Measurements from ENCODE around the gene MKLN1.
A peak's percentile ranks its signal among the peaks of the same experiment; 100 is the strongest.

Gene MKLN1

GRCh38 chr7:131527456-131527855, 199.8 kb downstream of the MKLN1 start:
- DNase-seq = no peak

GRCh38 chr7:131529179-131529578, 201.5 kb downstream of the MKLN1 start:
- no peak for DNase-seq

GRCh38 chr7:131529617-131530016, 201.9 kb downstream of the MKLN1 start:
- DNase-seq = no peak

DNA sequence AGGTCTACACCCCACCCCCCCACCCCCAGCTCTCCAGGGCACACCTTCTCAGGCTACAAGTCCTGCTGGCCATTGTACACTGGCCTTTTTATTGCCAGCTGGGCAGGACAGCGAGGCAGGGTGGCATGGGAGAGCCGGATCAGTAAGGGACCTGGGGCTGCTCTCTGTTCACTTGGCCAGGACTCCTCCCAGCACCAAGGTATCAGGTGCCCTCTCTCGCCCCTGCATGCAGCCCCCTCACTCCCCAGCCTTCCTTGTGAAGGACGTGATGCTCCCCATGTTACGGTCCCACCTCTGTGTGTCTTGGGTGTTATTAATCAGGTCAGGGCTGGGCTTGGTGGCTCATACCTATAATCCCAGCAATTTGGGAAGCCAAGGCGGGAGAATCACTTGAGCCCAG, 202.5 kb downstream of the MKLN1 start:
- DNase-seq = no peak

GRCh38 chr7:131532570-131533091, 205.0 kb downstream of the MKLN1 start:
- DNase-seq = no peak

DNA sequence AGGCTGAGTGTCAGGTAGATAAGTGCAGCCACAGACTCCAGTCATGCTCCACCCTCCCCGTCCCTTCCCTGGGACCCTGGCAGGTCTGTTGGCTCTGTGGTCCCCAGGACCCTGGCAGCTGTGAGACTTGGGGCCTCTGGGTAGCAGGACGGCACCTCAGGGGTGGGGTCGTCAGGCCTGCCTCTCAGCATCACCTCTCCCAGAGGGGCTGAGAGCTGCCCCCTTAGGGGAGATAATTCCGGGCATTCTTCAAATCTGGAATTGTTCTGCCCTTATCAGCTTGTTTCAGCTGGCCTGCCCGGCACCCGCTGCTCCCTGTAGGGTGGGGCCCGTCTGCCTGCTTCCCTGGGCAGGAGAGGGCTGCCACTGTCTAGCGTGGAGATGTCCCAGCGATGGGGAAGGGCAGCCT, 205.5 kb downstream of the MKLN1 start:
- DNase-seq = no peak

GRCh38 chr7:131533566-131534561, 206.2 kb downstream of the MKLN1 start:
- peak; percentile 27 for DNase-seq

GRCh38 chr7:131536361-131536849, 208.7 kb downstream of the MKLN1 start:
- DNase-seq = peak; percentile 69

DNA sequence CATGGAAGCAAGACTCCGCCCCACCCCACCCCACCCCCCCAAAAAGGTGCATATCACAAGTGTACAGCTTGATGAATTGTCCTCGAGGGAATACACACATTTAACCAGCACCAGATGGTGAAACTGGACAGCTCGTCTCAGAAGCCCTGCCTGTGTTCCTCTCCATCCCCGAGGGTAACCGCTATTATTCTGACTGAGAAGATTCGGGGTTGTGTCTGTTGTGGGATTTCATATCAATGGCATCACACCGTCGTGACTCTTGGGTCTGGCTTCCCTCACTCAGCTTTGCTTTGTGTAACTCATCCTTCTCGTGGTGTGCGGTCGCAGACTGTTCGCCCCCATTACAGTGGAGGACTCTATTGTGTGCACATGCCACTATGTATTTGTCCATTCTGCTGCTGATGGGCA, 209.9 kb downstream of the MKLN1 start:
- peak; percentile 95 for DNase-seq

GRCh38 chr7:131538071-131538812, 210.6 kb downstream of the MKLN1 start:
- peak; percentile 53 for DNase-seq

DNA sequence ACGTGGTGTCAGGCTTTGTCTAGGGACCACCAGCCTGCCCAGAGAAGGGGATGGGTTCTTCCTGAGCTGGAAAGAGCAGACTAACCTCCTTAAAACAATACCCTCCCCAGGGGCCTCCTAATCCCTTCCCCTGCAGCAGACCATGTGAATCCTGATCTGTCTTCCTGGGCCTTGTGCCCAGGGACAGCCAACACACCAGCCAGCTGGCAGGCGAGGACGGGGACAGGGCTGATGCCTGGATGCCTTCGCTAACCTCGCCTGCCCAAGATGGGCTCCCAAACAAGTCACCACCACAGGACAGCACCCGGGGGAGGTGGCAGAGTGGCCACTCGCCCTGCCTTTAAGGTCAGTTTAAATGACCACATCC, 211.1 kb downstream of the MKLN1 start:
- peak; percentile 48 for DNase-seq

GRCh38 chr7:131540491-131541162, 213.0 kb downstream of the MKLN1 start:
- DNase-seq = peak; percentile 28

GRCh38 chr7:131543298-131543697, 215.6 kb downstream of the MKLN1 start:
- no peak for DNase-seq

DNA sequence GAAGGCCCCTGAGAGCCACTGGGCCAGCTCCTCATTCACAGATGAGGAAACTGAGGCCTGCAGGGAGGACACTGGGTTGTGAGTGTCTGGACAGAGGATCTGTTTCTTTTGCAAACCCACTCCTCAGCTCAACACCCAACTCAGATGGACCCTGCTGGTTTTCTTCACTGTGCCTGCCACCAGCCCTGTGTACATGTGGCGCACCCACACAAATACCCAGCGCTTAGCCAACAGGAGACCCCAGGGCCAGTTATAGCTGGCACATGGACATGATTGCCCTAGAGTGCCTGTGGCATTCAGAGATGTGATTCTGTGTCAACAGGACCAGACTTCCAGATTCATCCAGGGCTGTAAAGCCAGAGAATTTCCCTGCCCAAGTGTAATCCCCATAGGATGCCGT, 216.3 kb downstream of the MKLN1 start:
- DNase-seq = no peak

DNA sequence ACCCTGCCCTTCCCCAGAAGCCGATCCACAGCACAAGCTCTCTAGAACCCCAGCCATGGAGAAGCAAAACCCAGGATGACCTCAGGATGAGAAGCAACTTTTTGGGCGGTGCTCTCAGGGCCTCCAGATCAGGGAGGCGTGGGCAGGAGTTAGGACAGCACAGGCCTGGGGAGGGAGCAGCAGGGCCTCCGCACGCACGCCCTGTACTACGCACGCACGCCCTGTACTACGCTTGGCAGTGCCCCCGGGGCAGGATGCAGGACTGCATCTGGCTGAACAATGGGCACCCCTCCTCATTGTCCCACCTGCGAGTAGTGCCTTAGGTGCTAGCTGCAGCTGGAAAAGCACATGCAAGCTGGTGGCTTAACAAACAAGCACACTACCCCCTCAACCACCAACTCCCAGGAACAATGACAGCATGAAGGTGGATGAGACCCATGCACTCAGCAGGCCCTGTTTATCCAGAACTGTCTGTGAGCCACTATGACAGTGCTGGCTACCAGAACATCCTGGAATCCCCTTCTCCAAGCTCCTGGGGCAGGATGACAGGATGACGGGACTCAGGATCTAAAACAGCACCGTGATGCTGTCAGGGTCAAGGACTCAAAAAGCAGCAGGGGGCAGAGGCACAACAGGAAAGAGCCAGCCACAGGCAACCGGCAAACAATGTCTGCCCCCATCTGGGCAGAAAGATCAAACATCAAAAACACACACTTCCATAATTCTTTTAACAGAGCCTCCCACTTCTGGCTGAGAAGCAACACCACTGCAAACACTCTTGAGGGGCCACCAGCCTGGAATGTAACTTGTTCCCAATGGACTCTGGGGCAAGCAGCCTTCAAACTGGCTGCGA, 217.0 kb downstream of the MKLN1 start:
- peak; percentile 90 for DNase-seq

DNA sequence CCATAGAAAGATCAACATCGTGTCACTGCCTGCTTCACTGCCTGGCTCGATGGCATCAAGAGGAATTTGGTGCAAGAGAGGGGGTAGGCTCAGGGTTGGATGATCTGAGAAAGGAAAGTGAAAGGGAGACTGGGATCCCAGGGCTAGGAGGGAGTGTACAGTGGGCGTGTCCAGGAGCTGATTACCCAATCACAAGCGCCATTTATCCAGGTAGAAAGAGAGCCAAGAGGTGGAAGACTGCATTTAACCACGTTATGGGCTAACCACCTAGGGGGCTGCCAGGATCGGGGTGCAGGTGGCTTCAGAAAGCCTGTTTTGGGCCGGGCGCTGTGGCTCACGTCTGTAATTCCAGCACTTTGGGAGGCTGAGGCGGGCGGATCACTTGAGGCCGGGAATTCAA, 218.4 kb downstream of the MKLN1 start:
- DNase-seq = peak; percentile 26

All from NCI-H69 (cell line).